Dendritic cell treated with granulocyte-macrophage colony-stimulating factor and Interleukin-4, amounts not matched to agents 40 ng/mL and 50 ng/mL, for 4 days (primary cell): Measurements from ENCODE around the gene EXOC6B.
"Not testable (repeated sequence)": the region's sequence is repeated elsewhere in the genome, so short reads cannot be mapped to it uniquely, and the experiment has no call there.

Source experiments
- H3K27ac Mint-ChIP-seq: one replicate; pipeline ENCODE4 v1.8.0; 2022; ENCODE audit warnings: mild to moderate bottlenecking, mixed read lengths
- H3K27me3 Mint-ChIP-seq: one replicate; pipeline ENCODE4 v1.8.0; 2022; ENCODE audit warnings: mild to moderate bottlenecking, mixed read lengths
- H3K36me3 Mint-ChIP-seq: one replicate; pipeline ENCODE4 v1.8.0; 2022; ENCODE audit warnings: low read depth, mixed read lengths
- H3K4me1 Mint-ChIP-seq: one replicate; pipeline ENCODE4 v1.8.0; 2022; ENCODE audit warnings: low read depth, mixed read lengths
- H3K4me3 Mint-ChIP-seq: one replicate; pipeline ENCODE4 v1.8.0; 2022; ENCODE audit warnings: mild to moderate bottlenecking, moderate library complexity, mixed read lengths
- H3K9me3 Mint-ChIP-seq: one replicate; pipeline ENCODE4 v1.8.0; 2022; ENCODE audit warnings: mixed read lengths
- intact Hi-C: fragments of 100-400 bp; cut with micrococcal nuclease; formaldehyde crosslinking; loops from one replicate; pipeline ENCODE4 v1.15.0; 2022

Gene EXOC6B

DNA sequence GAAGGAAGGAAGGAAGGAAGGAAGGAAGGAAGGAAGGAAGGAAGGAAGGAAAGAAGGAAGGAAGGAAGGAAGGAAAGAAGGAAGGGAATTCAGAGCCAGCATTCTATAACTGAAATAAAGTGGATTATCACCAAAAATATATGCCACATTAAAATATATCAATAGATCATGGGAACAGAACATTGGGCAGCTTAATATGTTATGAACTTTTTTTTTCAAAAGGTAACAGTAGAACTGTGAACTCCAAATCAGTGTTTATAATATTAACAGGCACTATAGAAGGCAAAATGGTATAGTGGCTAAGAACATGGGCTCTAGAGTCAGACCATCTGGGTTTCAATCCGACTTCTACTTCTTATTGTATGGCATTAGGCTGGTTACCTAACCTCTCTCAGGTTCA, 313.5 kb downstream of the EXOC6B start:
- intact Hi-C loops = no loop called here
- Mint-ChIP-seq H3K27me3 (no peaks in the 10 kb centered on the region), H3K27ac (no peak overlapping the region), H3K9me3 (no peaks in the 10 kb centered on the region), H3K4me3 (no peak overlapping the region), H3K36me3 (no peaks in the 10 kb centered on the region), H3K4me1 (no peaks in the 10 kb centered on the region)

DNA sequence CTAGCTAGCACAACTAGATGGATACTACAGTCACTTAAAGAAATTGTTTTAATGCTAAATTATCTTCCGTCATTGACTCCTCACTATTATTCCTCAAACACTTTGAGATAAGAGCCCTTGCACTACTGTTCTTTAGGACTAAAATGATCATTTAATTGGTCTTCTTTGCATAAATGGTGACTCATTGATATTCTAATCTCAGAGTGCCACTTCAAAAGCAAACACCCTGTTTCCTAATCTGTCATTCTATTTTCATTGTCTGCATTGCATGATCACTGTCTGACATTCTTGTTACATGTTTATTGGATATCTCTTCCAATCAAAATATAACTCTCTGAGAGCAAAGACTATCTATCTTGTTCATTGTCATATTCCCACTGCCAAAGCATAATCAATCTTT, 313.9 kb downstream of the EXOC6B start:
- Mint-ChIP-seq H3K27ac (no peak overlapping the region), H3K9me3 (no peaks in the 10 kb centered on the region), H3K27me3 (no peaks in the 10 kb centered on the region), H3K36me3 (no peaks in the 10 kb centered on the region), H3K4me1 (no peaks in the 10 kb centered on the region), H3K4me3 (no peak overlapping the region)
- intact Hi-C loops = no loop called here

DNA sequence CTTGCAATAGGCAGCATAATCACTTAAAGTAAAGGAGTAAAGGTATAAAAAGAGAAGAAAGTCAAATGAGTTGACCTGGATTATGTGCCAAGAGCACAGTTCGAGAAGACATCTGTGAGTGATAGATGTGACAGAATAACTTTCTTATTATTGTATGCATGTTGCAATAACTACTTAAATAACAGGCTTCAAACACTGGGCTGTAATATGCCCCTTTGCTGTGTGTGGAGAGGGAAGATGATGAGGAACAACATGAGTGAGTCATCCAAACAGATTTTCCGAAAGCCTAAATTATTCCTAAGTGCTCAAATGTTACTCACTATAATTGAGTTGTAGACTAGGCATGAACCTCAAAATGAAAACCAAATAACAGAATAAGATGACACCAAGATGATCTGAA, 328.1 kb downstream of the EXOC6B start:
- Mint-ChIP-seq H3K4me3 (no peak overlapping the region), H3K27ac (no peak overlapping the region), H3K27me3 (no peaks in the 10 kb centered on the region), H3K36me3 (no peaks in the 10 kb centered on the region), H3K4me1 (no peaks in the 10 kb centered on the region), H3K9me3 (peaks cover 6% of the 10 kb centered on the region)
- intact Hi-C loops = no loop called here

DNA sequence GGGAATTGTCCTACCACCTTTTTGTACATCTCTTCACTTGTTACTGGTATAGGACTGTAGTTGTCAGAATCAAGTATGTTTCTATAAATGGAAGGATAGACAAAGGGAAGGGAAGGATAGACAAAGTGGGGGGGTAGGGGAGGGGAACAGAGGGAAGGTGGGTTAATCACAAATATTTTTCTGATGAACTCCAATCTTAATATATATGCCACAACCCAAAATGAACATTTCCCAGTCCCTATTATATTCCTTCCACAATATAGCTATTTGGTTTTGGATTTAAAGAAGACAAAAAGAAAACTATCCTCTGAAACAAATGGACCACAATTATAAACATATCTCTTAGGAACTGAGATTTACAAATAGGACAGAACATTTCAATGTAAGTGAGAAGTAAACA, 329.4 kb downstream of the EXOC6B start:
- Mint-ChIP-seq H3K36me3 (no peaks in the 10 kb centered on the region), H3K4me3 (no peak overlapping the region), H3K9me3 (no peaks in the 10 kb centered on the region), H3K27me3 (no peaks in the 10 kb centered on the region), H3K27ac (no peak overlapping the region), H3K4me1 (no peaks in the 10 kb centered on the region)
- intact Hi-C loops = no loop called here

DNA sequence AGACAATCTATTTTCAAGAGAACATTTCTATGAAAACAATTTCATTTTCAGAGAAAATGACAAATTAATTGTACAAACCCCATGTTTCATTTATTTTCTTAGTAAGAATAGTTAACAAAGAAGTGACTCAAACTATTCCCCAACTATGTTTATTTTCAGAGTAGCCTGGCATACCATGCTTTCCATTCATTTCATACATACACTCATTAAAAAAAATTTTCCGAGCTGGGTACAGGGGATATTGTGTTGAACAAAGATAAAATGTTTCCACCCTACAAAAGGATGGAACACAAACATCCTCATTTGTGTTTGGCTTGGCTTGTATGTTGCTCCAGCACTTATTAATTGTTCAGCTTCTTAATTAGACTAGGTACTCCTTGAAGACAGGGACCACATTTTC, 331.4 kb downstream of the EXOC6B start:
- Mint-ChIP-seq H3K9me3 (no peaks in the 10 kb centered on the region), H3K4me1 (no peaks in the 10 kb centered on the region), H3K36me3 (no peaks in the 10 kb centered on the region), H3K27ac (no peak overlapping the region), H3K4me3 (no peak overlapping the region), H3K27me3 (no peaks in the 10 kb centered on the region)
- intact Hi-C loops = no loop called here

DNA sequence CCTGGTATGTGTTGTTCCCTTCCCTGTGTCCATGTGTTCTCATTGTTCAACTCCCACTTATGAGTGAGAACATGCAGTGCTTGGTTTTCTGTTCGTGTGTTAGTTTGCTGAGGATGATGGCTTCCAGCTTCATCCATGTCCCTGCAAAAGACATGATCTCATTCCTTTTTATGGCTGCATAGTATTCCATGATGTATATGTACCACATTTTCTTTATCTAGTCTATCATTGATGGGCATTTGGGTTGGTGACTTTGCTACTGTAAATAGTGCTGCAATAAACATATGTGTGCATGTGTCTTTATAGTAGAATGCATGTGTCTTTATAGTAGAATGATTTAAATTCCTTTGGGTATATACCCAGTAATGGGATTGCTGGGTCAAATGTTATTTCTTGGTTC, 341.2 kb downstream of the EXOC6B start:
- H3K4me1 Mint-ChIP-seq, H3K4me3 Mint-ChIP-seq, H3K36me3 Mint-ChIP-seq, H3K9me3 Mint-ChIP-seq, H3K27me3 Mint-ChIP-seq, H3K27ac Mint-ChIP-seq, intact Hi-C loops: not testable (repeated sequence)

DNA sequence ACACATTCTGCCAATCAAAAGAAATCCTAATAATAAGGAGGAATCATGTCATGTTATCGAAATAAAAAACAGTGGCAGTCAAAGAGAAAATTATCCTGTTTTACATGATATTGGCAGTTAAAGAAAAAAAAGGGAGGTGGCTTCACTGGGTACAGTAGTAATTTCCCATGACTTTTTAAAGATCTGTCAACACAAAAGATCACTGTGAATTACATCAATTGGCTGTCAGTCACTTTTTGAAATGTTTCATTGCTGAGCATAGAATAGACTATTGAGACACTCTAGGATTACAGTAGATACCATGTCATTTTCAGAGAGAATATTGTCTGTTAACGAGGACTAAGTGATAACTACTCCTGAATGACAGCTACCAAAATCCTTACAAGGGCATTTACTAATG, 342.5 kb downstream of the EXOC6B start:
- no peak overlapping the region for H3K4me3 Mint-ChIP-seq
- H3K4me1 Mint-ChIP-seq = no peaks in the 10 kb centered on the region
- H3K36me3 Mint-ChIP-seq = no peaks in the 10 kb centered on the region
- intact Hi-C loops = no loop called here
- H3K9me3 Mint-ChIP-seq = no peaks in the 10 kb centered on the region
- no peaks in the 10 kb centered on the region for H3K27me3 Mint-ChIP-seq
- H3K27ac Mint-ChIP-seq = no peak overlapping the region

DNA sequence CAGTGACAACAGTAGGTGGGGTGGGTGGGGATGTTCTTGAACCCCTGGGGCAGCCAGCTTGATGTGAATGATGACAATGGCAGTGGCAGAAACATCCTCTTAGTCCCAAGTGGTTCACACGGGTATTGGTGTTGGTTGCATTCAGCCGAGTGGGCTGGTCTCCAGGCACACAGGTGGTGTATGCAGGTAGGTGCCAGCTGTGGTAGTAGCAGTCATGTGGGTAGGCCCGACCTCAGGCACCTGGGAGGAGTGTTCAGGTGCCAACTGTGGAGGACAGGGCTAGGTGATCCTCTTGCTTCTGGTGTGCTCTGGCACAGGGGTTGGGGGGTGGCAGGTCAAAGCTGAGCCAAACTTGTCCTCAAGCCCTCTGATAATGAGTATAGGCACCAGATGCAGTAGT, 350.6 kb downstream of the EXOC6B start:
- no peak overlapping the region for H3K4me3 Mint-ChIP-seq
- no peaks in the 10 kb centered on the region for H3K27me3 Mint-ChIP-seq
- H3K36me3 Mint-ChIP-seq = no peaks in the 10 kb centered on the region
- intact Hi-C loops = no loop called here
- no peak overlapping the region for H3K27ac Mint-ChIP-seq
- H3K4me1 Mint-ChIP-seq = no peaks in the 10 kb centered on the region
- peaks cover 66% of the 10 kb centered on the region for H3K9me3 Mint-ChIP-seq

DNA sequence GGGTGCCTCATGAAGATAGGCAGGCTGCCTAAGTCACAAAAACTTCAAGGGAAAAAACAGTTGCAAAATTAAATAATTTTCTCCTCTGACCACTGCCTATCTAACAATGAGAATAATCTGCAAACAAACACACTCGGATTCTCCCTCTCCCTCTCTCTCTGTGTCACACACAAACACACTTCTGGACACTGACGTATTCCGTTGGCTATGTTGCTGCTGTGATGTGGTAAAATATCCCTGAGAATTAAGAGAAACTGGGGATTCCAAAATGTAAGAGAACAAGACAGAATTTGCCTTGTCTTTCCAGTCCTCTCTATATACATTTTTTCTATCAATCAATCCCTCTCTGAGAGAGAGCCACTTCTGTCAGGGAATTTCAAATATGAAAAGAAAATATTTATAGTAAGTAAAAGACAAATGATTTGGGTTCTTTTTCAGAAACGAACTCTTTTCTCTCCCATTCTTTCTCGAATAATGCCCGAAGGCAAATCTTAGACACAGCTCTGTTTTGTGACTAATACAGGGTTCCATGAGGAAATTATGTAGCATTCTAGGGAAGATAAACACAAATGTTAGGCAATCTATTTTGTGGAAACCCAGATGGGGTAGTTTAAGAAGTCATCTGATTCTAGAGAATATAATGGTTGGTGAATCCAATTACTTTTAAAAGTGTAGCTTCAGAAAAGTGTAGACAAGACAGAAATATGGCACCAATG, 367.9 kb downstream of the EXOC6B start:
- intact Hi-C loops = no loop called here
- no peaks in the 10 kb centered on the region for H3K27me3 Mint-ChIP-seq
- H3K36me3 Mint-ChIP-seq = no peaks in the 10 kb centered on the region
- peaks cover 2% of the 10 kb centered on the region for H3K9me3 Mint-ChIP-seq
- no peaks in the 10 kb centered on the region for H3K4me1 Mint-ChIP-seq
- H3K4me3 Mint-ChIP-seq = no peak overlapping the region
- H3K27ac Mint-ChIP-seq = no peak overlapping the region

DNA sequence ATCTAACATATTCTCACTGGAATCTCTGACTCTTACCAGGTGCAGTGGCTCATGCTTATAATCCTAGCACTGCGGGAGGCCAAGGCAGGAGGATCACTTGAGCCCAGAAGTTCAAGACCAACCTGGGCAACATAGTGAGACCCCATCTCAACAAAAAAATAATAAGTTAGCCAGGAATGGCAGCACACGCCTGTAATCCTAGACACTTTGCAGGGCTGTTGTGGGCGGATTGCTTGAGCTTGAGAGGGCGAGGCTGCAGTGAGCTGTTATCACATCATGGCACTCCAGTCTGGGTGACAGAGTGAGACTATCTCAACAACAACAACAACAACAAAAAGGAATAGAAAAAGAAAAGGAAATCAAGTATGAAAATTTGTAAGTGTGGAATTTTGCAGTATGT, 371.6 kb downstream of the EXOC6B start:
- H3K27me3 Mint-ChIP-seq = no peaks in the 10 kb centered on the region
- no peaks in the 10 kb centered on the region for H3K4me1 Mint-ChIP-seq
- intact Hi-C loops = no loop called here
- no peaks in the 10 kb centered on the region for H3K9me3 Mint-ChIP-seq
- no peaks in the 10 kb centered on the region for H3K36me3 Mint-ChIP-seq
- H3K4me3 Mint-ChIP-seq = no peak overlapping the region
- H3K27ac Mint-ChIP-seq = no peak overlapping the region

DNA sequence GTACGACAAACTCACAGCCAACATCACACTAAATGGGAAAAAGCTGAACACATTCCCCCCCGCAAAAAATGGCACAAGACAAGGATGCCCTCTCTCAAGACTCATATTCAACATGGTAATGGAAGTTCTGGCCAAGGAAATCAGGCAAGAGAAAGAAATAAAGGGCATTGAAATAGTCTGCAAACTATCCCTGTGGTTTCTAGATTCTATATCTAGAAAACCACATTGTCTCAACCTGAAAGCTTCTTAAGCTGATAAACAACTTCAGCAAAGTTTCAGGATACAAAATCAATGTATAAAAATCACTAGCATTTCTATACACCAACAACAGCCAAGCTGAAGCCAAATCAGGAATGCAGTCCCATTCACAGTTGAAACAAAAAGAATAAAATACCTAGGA, 383.6 kb downstream of the EXOC6B start:
- intact Hi-C loops = no loop called here
- no peaks in the 10 kb centered on the region for H3K27me3 Mint-ChIP-seq
- H3K9me3 Mint-ChIP-seq = peaks cover 63% of the 10 kb centered on the region
- H3K36me3 Mint-ChIP-seq = no peaks in the 10 kb centered on the region
- H3K27ac Mint-ChIP-seq = no peak overlapping the region
- no peak overlapping the region for H3K4me3 Mint-ChIP-seq
- no peaks in the 10 kb centered on the region for H3K4me1 Mint-ChIP-seq

DNA sequence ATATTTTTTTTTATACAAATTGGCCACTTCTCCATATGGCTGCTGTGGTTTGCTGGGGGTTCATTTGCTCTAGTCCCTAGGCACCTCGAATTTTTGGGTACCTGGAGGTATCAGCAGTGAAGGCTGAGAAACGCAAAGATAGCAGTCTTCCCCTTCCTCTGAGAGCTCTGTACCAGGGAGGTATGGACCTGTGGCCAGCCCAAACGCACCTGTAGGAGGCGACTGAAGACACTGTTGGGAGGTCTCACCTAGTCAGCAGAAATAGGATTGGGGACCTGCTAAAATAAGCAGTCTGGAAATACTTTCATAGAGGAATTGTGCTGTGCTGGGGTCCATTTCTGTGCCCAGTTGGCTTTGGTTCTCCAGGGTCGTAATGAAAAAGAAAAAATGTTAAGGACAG, 385.9 kb downstream of the EXOC6B start:
- no peaks in the 10 kb centered on the region for H3K36me3 Mint-ChIP-seq
- H3K4me3 Mint-ChIP-seq = no peak overlapping the region
- H3K27me3 Mint-ChIP-seq = no peaks in the 10 kb centered on the region
- no peaks in the 10 kb centered on the region for H3K4me1 Mint-ChIP-seq
- intact Hi-C loops = no loop called here
- H3K27ac Mint-ChIP-seq = no peak overlapping the region
- H3K9me3 Mint-ChIP-seq = peaks cover 72% of the 10 kb centered on the region

DNA sequence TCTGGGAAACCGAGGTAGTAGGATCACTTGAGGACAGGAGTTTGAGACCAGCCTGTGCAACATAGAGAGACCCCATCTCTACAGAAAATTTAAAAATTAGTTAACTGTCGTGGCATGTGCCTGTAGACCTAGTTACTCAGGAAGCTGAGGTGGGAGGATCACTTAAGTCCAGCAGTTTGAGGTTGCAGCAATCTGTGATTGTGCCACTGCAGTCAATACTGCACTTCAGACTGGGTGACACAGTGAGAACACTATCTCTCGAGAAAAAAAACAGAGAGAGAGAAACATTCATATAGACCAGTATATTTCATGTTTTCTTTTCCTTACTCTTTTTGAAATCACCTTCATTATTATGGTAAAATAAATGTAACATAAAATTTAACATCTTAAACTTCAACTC, 387.5 kb downstream of the EXOC6B start:
- Mint-ChIP-seq H3K27ac (no peak overlapping the region), H3K27me3 (no peaks in the 10 kb centered on the region), H3K4me3 (no peak overlapping the region), H3K9me3 (peaks cover 75% of the 10 kb centered on the region), H3K36me3 (no peaks in the 10 kb centered on the region), H3K4me1 (no peaks in the 10 kb centered on the region)
- intact Hi-C loops = no loop called here

DNA sequence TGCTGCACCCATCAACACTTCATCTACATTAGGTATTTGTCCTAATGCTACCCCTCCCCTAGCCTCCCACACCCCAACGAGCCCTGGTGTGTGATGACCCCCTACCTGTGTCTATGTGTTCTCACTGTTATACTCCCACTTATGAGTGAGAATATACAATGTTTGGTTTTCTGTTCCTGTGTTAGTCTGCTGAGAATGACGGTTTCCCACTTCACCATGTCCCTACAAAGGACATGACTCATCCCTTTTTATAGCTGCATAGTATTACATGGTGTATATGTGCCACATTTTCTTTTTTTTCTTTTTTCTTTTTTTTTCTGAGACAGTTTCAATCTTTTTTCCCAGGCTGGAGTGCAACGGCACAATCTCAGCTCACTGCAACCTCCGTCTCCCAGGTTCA, 394.1 kb downstream of the EXOC6B start:
- Mint-ChIP-seq H3K27ac (no peak overlapping the region), H3K9me3 (peaks cover 51% of the 10 kb centered on the region), H3K36me3 (no peaks in the 10 kb centered on the region), H3K4me1 (no peaks in the 10 kb centered on the region), H3K27me3 (no peaks in the 10 kb centered on the region), H3K4me3 (no peak overlapping the region)
- intact Hi-C loops = no loop called here

DNA sequence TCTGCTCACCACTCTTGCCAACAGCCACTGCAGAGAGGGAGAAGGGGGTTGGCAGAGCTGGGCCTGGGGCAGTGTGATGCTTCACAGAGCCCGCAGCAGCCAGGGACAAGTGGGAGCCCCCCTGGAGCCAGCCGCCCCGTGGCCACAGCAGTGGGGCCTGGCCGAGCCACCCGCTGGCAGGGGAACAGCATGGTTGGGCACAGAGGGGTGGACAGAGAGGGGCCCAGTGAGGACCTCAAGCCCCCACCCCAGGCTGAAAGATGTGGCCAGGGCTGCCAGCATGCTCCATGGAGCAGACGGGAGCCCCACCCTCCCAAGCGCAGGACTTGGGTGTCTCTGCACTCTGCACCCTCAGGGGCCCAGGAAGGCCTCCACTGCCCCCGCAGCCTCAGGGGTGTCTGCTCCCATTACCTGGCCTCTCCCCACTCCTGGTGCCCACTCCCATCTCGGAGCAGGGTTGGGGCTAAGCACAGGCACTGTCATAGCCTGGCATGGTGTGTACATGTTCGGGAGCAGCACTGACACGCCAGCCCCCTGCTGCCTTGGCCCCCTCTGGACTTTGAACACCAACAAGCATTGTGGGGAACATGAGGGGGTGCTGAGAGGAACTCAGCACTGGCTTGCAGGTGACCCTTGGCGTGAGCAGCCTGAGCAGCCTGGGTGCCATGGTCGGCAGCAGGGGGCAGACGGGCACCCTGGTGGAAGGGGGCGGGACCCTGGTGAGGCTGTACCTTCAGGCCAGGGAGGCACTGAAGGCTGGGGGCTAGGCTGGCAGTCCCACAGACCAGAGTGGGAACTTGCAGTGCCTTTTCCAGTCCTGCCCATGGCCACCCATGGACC, 398.6 kb downstream of the EXOC6B start:
- H3K27me3 Mint-ChIP-seq = no peaks in the 10 kb centered on the region
- peaks cover 32% of the 10 kb centered on the region for H3K9me3 Mint-ChIP-seq
- H3K4me1 Mint-ChIP-seq = no peaks in the 10 kb centered on the region
- intact Hi-C loops = no loop called here
- no peaks in the 10 kb centered on the region for H3K36me3 Mint-ChIP-seq
- H3K4me3 Mint-ChIP-seq = no peak overlapping the region
- H3K27ac Mint-ChIP-seq = no peak overlapping the region
